CD4-positive, alpha-beta T cell (primary cell): ENCODE measurements around the gene RAI14. TPM values are rescaled to one million over a fixed set of nuclear protein-coding genes. Genes with fewer than 3 reads are reported as not detected.

Experiments
- ATAC-seq: fragments of 200-7000 bp; cut with Tn5 transposase; one replicate; pipeline ENCODE4 v1.10.0; 2022; ENCODE audit warnings: mild to moderate bottlenecking; ENCODE audit not compliant: poor library complexity
- CTCF ChIA-PET: fragments of 350-600 bp; sonication (Branson Sonifier 250); formaldehyde crosslinking; loops from one replicate; lab custom pipeline; 2021; ENCODE audit warnings: antibody characterized with exemption, inconsistent platforms; lab: Charles Lee
- POLR2A ChIA-PET: fragments of 350-600 bp; sonication (Branson Sonifier 250); formaldehyde crosslinking; loops from one replicate; lab custom pipeline; 2021; ENCODE audit warnings: antibody characterized with exemption, inconsistent platforms; lab: Charles Lee
- DNase-seq, 14 experiments: peaks; one replicate each; pipeline ENCODE4 v3.0.0-alpha.2; 2013 to 2020; ENCODE audit warnings: mixed read lengths in 2 of 14
- H3K27ac ChIP-seq, 2 donors: one replicate each; pipeline versions ENCODE4 v1.5.1 to v1.7.0; 2013; ENCODE audit warnings: low read length in 2 of 2, low read depth in 1 of 2, mild to moderate bottlenecking in 1 of 2
- H3K27me3 ChIP-seq, 2 experiments: 1 replicate in 1 of 2; 2 replicates in 1 of 2; pipeline versions ENCODE4 v1.6.1 to v1.7.0; 2013; ENCODE audit warnings: low read length in 2 of 2, control low read depth in 1 of 2, mild to moderate bottlenecking in 1 of 2, moderate library complexity in 1 of 2; ENCODE audit not compliant: insufficient read depth in 2 of 2, control insufficient read depth in 1 of 2
- H3K36me3 ChIP-seq: one replicate; pipeline ENCODE4 v1.6.1; 2013; ENCODE audit warnings: low read length, control low read depth; ENCODE audit not compliant: insufficient read depth
- H3K4me1 ChIP-seq: one replicate; pipeline ENCODE4 v1.6.1; 2013; ENCODE audit warnings: low read length, control low read depth; ENCODE audit not compliant: insufficient read depth
- H3K4me3 ChIP-seq: one replicate; pipeline ENCODE4 v1.5.1; 2013; ENCODE audit warnings: mild to moderate bottlenecking, low read length, moderate library complexity
- H3K9me3 ChIP-seq, 2 experiments: 1 replicate in 1 of 2; 2 replicates in 1 of 2; pipeline versions ENCODE4 v1.6.1 to v1.7.0; 2013; ENCODE audit warnings: low read length in 2 of 2, mild to moderate bottlenecking in 2 of 2, control low read depth in 1 of 2, moderate library complexity in 1 of 2; ENCODE audit not compliant: control insufficient read depth in 1 of 2, insufficient read depth in 1 of 2
- H3K27ac Mint-ChIP-seq: one replicate; pipeline ENCODE4 v1.8.0; 2020; ENCODE audit warnings: mixed read lengths
- H3K27me3 Mint-ChIP-seq: one replicate; pipeline ENCODE4 v1.8.0; 2021; ENCODE audit warnings: mixed read lengths
- H3K36me3 Mint-ChIP-seq: one replicate; pipeline ENCODE4 v1.8.0; 2021; ENCODE audit warnings: low read depth, mixed read lengths
- H3K4me1 Mint-ChIP-seq: one replicate; pipeline ENCODE4 v1.8.0; 2021; ENCODE audit warnings: low read depth, mixed read lengths
- H3K4me3 Mint-ChIP-seq: one replicate; pipeline ENCODE4 v1.8.0; 2020; ENCODE audit warnings: mild to moderate bottlenecking, mixed read lengths
- H3K9me3 Mint-ChIP-seq: one replicate; pipeline ENCODE4 v1.8.0; 2020; ENCODE audit warnings: mixed read lengths
- intact Hi-C, 2 experiments: fragments of 100-400 bp; cut with DNase I in 1 of 2; cut with micrococcal nuclease in 1 of 2; formaldehyde crosslinking; loops; one replicate each; pipeline versions ENCODE4 v1.15.1 to v1.9.0; 2023 to 2025; cut with DNase I, micrococcal nuclease
- total RNA-seq, 174 experiments: library from RNA in 2 of 174; stranded (reverse) in 2 of 174; gene quantifications; one replicate each; pipeline ENCODE4 v1.2.3 and lab custom pipeline; 2021 to 2026
- TF ChIP-seq, protein P1 (sequence below): fragments of 200-600 bp; IDR thresholded peaks from one replicate; pipeline ENCODE4 v1.8.0; 2022; ENCODE audit warnings: antibody characterized with exemption, mild to moderate bottlenecking

RAI14 gene
- total RNA-seq, 2 experiments from 2014 or later: 0.20 to 0.60 TPM

DNA sequence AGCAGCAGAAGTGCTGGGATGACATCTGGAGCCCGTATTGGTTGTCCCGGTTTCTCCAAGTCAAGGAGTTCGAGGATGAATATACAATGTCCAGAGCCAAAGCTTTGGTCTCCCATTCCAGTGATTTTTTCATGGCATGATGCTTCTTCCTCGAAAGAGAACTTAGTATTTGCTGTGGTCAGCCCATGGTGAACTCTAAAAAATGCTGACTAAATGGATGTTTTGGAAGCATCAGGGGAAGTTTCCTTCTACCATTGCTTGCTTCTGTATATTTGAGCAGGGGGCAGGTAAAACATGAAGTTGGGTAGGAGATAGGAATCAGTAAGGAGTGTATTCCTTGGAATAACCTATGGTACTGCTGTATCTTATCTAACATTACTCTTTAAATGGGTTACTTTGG, 191.4 kb downstream of the RAI14 start:
- Mint-ChIP-seq H3K4me1 (no peaks in the 10 kb centered on the region), H3K9me3 (no peaks in the 10 kb centered on the region), H3K36me3 (no peaks in the 10 kb centered on the region), H3K27me3 (peaks cover 16% of the 10 kb centered on the region), H3K27ac (no peak overlapping the region), H3K4me3 (no peak overlapping the region)
- TF ChIP-seq, protein P1, sequence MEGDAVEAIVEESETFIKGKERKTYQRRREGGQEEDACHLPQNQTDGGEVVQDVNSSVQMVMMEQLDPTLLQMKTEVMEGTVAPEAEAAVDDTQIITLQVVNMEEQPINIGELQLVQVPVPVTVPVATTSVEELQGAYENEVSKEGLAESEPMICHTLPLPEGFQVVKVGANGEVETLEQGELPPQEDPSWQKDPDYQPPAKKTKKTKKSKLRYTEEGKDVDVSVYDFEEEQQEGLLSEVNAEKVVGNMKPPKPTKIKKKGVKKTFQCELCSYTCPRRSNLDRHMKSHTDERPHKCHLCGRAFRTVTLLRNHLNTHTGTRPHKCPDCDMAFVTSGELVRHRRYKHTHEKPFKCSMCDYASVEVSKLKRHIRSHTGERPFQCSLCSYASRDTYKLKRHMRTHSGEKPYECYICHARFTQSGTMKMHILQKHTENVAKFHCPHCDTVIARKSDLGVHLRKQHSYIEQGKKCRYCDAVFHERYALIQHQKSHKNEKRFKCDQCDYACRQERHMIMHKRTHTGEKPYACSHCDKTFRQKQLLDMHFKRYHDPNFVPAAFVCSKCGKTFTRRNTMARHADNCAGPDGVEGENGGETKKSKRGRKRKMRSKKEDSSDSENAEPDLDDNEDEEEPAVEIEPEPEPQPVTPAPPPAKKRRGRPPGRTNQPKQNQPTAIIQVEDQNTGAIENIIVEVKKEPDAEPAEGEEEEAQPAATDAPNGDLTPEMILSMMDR: no peak
- ChIA-PET CTCF (no interaction called here), POLR2A (interaction anchor here (0.6 kb wide), 1 partner anchor 8 kb away, joined by 3 read pairs; no protein-coding TSS in a partner anchor)
- Histone ChIP-seq H3K27ac (no peak overlapping the region), H3K9me3 (no peaks in the 10 kb centered on the region), H3K36me3 (no peaks in the 10 kb centered on the region), H3K4me1 (no peaks in the 10 kb centered on the region), H3K4me3 (no peak overlapping the region), H3K27me3 (no peaks in the 10 kb centered on the region)
- intact Hi-C loops: no loop called here
- ATAC-seq: no peak
- no peak for DNase-seq

DNA sequence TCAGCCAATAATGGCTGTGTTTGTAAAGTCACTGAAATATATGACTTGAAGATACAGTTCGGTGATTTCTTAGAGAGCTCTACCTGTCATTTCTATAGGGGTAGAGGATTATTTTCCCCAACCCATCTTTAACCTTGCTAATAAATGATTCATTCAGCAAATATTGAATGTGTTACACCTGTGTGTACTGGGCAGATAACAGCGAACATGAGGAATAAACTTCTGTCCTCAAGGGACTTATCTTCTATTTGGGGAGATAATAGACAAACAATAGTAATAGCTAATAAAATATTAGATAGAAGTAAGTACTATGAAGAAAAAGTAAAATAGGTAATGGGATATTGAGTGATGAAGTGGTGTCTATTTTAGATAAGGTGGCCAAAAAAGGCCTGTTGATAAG, 192.1 kb downstream of the RAI14 start:
- Histone ChIP-seq H3K4me1 (no peaks in the 10 kb centered on the region), H3K27me3 (no peaks in the 10 kb centered on the region), H3K9me3 (no peaks in the 10 kb centered on the region), H3K4me3 (no peak overlapping the region), H3K36me3 (no peaks in the 10 kb centered on the region), H3K27ac (no peak overlapping the region)
- TF ChIP-seq, protein P1: no peak
- H3K27me3 Mint-ChIP-seq: peaks cover 15% of the 10 kb centered on the region
- H3K27ac Mint-ChIP-seq: no peak overlapping the region
- no peaks in the 10 kb centered on the region for H3K9me3 Mint-ChIP-seq
- ChIA-PET POLR2A (no interaction called here), CTCF (no interaction called here)
- intact Hi-C loops: no loop called here
- H3K4me1 Mint-ChIP-seq: no peaks in the 10 kb centered on the region
- no peak for DNase-seq
- ATAC-seq: no peak
- no peak overlapping the region for H3K4me3 Mint-ChIP-seq
- H3K36me3 Mint-ChIP-seq: no peaks in the 10 kb centered on the region

GRCh38 chr5:34849253-34849652, 193.1 kb downstream of the RAI14 start:
- H3K4me1 Mint-ChIP-seq: no peaks in the 10 kb centered on the region
- H3K4me3 ChIP-seq: no peak overlapping the region
- ChIA-PET POLR2A (no interaction called here), CTCF (no interaction called here)
- no peaks in the 10 kb centered on the region for H3K36me3 Mint-ChIP-seq
- peaks cover 9% of the 10 kb centered on the region for H3K27me3 Mint-ChIP-seq
- no peak overlapping the region for H3K27ac Mint-ChIP-seq
- ATAC-seq (no peak), DNase-seq (no peak)
- TF ChIP-seq, protein P1: no peak
- H3K4me3 Mint-ChIP-seq: no peak overlapping the region
- no peaks in the 10 kb centered on the region for H3K27me3 ChIP-seq
- intact Hi-C loops: no loop called here
- H3K9me3 Mint-ChIP-seq: no peaks in the 10 kb centered on the region
- no peaks in the 10 kb centered on the region for H3K9me3 ChIP-seq
- no peak overlapping the region for H3K27ac ChIP-seq
- no peaks in the 10 kb centered on the region for H3K4me1 ChIP-seq
- H3K36me3 ChIP-seq: no peaks in the 10 kb centered on the region
